Duodenal mucosa (tissue), 2 donors: ENCODE data around the gene MYO1D.

Source experiments
- H3K27ac ChIP-seq: one replicate; pipeline ENCODE4 v1.7.0; 2013; ENCODE audit warnings: low read depth, low read length
- H3K27me3 ChIP-seq, 2 donors: one replicate each; pipeline ENCODE4 v1.7.0; 2013; ENCODE audit warnings: low read length in 2 of 2, control low read depth in 1 of 2; ENCODE audit not compliant: insufficient read depth in 2 of 2, control insufficient read depth in 1 of 2
- H3K36me3 ChIP-seq, 2 donors: one replicate each; pipeline ENCODE4 v1.7.0; 2013; ENCODE audit warnings: low read length in 2 of 2, control low read depth in 1 of 2; ENCODE audit not compliant: insufficient read depth in 2 of 2, control insufficient read depth in 1 of 2
- H3K4me1 ChIP-seq, 2 donors: one replicate each; pipeline ENCODE4 v1.7.0; 2013; ENCODE audit warnings: low read length in 2 of 2, control low read depth in 1 of 2; ENCODE audit not compliant: insufficient read depth in 2 of 2, control insufficient read depth in 1 of 2
- H3K4me3 ChIP-seq, 2 donors: one replicate each; pipeline ENCODE4 v1.7.0; 2013; ENCODE audit warnings: low read length in 2 of 2, low read depth in 1 of 2
- H3K9ac ChIP-seq, 2 donors: one replicate each; pipeline ENCODE4 v1.7.0; 2013; ENCODE audit warnings: low read length in 2 of 2, low read depth in 1 of 2
- H3K9me3 ChIP-seq, 2 donors: one replicate each; pipeline ENCODE4 v1.7.0; 2013; ENCODE audit warnings: low read length in 2 of 2, control low read depth in 1 of 2; ENCODE audit not compliant: control insufficient read depth in 1 of 2

The MYO1D gene

DNA sequence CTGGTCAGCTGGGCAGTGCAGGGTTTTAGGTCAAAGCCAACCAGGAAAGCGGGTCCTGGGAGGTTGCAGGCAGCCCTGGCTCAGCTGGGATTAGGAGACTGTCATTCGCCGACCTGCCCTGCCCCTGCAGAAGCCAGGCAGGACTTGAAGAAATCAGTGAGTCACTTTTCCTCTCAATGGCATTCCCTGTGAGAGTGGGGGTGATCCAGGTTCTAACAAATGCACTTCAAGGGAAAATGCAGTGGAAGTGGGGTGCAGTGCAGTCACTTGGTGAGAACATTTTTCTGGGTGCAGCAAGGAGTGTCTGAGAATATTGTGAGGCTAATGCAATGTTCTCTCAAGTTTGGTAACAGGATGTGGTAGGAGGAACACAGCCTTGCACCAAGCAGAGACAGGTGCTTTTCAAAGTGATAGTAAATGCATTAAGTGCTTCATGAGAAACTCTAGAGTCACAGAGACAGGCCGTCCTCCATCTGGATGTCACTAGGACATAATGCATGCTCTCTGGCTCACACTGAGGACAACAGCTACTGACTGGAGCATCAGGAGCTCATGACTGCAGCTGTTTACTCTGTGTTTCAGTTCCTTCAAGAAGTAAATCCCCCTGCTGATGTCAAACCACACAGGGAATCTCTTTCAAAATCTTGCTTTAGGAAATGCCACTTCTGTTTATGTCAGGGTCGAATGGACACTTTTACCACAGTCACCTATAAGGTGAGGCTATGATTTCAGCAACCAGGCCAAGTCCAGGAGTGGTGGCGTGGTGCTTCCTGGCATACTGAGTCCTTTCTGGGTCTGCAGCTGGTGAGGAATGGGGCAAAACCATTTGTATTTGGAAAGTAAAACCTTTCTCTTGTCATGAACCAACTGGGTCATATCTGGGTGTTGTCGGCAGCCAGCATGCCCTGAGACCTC lies 373.4 kb downstream of the MYO1D start:
- no peaks in the 10 kb centered on the region for H3K9me3 ChIP-seq
- H3K36me3 ChIP-seq: no peaks in the 10 kb centered on the region
- H3K4me3 ChIP-seq: no peak overlapping the region
- peaks cover 10 to 18% of the 10 kb centered on the region in 2 donors for H3K4me1 ChIP-seq
- H3K9ac ChIP-seq: peak overlapping the region in 1 of 2 donors; percentile 39
- no peaks in the 10 kb centered on the region for H3K27me3 ChIP-seq
- peak overlapping the region; percentile 27 for H3K27ac ChIP-seq

DNA sequence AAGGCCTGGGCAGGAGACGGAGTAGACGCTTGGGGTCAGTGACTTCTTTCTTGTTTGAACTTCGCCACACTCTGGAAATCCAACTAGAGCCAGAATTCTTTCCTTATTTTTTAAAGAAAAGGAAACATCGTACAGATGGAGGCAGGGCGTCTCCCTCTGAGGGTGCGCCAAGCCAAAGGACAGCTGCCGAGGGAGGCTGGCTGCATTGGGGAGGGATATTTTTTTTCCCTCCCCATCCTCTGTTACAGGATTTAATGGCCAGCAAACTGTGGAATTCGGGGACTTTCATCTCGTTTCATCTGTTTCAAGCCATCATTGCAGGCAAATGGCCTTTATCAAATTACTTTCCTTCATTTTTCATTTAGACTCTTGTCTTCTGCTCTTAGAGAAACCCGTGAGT lies 374.2 kb downstream of the MYO1D start:
- Histone ChIP-seq H3K4me1 (peaks cover 10 to 18% of the 10 kb centered on the region in 2 donors), H3K27ac (no peak overlapping the region), H3K27me3 (no peaks in the 10 kb centered on the region), H3K4me3 (no peak overlapping the region), H3K9me3 (no peaks in the 10 kb centered on the region), H3K36me3 (no peaks in the 10 kb centered on the region), H3K9ac (no peak overlapping the region)

DNA sequence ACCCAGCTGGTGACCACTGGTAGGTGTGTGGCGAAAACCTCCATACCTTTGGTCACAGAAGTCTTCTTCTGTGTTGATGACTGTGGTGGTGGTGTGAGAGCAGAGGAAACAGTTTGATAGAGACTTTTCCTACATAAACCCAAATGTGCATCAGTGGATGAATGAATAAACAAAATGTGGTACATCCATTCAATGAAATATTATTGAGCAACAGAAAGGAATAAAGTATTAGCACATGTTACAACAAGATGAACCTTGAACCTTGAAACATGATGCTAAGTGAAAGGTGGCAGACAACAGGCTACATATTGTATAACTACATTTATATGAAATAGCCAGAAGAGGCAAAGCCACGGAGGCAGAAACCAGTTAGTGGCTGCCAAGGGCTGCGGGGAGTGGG lies 374.9 kb downstream of the MYO1D start:
- Histone ChIP-seq H3K4me1 (peaks cover 10 to 18% of the 10 kb centered on the region in 2 donors), H3K4me3 (no peak overlapping the region), H3K9me3 (no peaks in the 10 kb centered on the region), H3K27me3 (no peaks in the 10 kb centered on the region), H3K27ac (no peak overlapping the region), H3K9ac (no peak overlapping the region), H3K36me3 (no peaks in the 10 kb centered on the region)

DNA sequence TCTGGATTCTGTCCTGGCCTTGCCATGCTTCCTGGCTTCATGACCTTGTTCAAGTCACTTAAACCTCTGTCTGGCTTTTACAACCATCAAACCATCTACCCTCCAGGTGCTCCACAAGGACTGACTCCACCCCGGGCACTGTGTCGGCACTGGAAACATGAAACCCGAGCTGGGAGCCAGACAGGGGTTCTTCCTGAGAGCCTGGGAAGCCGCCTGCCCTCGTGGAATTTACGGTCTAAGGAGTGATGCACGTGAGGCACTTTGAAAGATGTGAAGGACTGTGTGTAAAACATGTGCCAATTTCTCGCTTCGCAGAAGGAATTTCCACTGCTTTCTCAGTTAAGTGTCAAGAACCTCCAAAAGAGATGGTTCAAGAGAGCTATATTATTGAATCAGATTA lies 378.5 kb downstream of the MYO1D start:
- Histone ChIP-seq H3K27ac (no peak overlapping the region), H3K9ac (no peak overlapping the region), H3K9me3 (no peaks in the 10 kb centered on the region), H3K4me1 (peaks cover 7 to 8% of the 10 kb centered on the region in 2 donors), H3K4me3 (no peak overlapping the region), H3K36me3 (peaks cover 0 to 3% of the 10 kb centered on the region in 2 donors), H3K27me3 (no peaks in the 10 kb centered on the region)

DNA sequence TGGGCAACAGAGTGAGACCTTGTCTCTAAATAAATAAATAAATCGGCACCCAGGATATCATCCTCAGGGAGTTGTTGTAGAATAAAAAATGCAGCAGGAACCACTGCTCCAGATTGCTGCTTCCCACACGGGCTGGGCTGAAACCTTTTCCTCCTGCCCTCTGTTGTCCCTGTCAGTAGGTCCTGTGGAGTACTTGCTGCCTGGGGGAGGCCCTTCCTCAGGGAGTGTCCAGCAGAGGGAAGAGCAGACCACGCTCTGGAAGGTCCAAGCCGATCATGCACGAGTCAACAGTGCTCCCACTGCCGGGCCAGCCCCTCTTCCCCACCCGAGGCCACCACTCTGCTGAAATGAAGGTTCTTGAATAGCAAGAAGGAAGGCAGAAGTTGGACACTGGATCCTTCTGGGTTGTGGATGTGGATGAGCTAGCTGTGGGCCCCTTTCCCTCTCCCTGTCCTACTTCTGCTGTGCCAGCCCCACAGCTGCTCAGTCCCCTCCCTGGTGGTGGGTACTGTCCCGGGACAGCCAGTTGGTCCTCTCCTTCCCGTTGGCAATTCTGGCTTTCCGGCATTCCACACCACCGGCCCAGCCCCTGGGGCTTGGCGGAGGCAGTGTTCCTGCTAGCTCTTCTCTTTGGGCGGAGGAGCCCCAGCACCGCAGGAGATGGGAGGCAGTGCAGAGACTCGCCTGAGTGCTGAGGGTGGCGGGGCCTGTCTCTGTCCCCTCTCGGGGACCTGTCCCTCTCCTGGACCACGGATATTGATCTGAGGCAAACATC lies 379.3 kb downstream of the MYO1D start:
- Histone ChIP-seq H3K9ac (no peak overlapping the region), H3K4me3 (no peak overlapping the region), H3K4me1 (peaks cover 0 to 8% of the 10 kb centered on the region in 2 donors), H3K27me3 (no peaks in the 10 kb centered on the region), H3K36me3 (peaks cover 0 to 9% of the 10 kb centered on the region in 2 donors), H3K9me3 (no peaks in the 10 kb centered on the region), H3K27ac (no peak overlapping the region)

DNA sequence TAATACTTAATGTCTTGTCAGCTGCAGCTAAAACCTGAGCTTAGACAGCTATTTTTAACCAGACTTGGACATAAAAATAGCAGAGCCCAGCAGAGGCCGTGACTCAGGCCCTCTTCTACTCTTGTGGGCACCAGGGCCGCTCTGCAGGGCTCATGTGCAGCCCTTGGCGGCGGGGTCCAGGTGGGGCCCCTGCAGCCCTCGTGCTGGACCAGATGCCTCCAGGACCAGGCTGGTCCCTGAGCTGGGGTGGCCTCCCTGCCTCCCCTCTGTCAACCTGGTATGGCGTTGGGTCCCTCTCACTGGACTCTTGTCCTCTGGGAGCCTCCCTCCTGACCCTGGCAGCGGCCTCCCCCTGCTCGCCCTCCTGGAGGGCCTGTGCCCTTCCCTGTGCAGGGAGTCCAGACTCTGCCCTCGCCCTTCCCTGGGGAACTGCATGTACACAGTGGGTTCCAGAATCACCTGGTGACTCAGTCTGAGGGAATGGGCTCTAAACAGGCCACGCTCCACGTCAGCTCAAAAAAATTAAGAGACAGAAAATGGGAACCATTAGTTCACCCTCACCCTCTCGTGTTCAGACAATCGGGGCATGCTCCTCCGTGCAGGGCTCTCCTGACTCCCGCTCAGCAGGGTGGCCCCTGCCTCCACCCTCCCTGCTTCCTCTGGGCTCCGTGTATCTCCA lies 380.4 kb downstream of the MYO1D start:
- H3K4me1 ChIP-seq: peaks cover 0 to 8% of the 10 kb centered on the region in 2 donors

DNA sequence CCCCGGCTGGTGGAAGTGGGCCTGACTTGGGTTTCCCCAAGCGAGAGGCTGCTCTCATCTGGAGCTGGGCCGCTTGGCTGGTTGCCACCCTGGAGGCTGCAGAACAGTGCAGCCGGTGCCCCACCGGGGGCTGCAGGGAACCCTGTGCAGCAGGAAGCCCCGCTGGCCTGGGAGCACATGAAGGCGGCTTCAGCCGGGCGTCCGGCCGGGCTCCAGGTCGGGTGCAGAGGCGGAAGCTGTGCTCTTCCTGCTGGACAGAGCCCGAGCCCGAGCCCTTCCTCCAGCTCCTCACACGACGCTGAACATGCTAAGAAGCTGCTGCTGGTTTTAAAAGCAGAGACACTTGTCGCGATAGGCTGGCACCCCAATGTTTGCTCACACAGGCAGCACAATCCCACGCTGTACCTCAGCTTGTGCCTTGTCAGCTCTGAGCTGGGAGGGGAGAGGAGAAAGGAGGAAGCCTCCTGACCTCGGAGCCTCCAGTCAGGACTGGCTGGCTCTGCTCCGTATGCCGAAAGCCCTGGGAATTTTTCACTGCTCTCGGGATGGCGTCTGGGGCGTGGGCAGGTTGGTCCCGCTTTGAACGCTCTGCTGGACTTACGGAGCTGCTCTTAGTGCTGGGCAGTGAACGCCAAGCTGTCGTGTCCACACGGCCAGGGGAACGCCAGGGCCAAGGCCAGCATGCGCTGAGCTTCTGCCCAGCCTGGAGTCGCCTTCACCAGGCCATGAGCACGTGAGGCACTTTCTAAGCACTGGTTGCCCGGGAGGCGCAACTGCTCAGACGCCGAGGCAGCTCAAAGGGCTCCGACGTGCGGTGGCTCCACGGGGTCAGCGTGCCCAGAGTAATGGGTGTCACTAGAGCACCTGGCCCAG lies 381.3 kb downstream of the MYO1D start:
- Histone ChIP-seq H3K27me3 (no peaks in the 10 kb centered on the region), H3K9me3 (no peaks in the 10 kb centered on the region), H3K27ac (no peak overlapping the region), H3K4me3 (no peak overlapping the region), H3K4me1 (peaks cover 0 to 8% of the 10 kb centered on the region in 2 donors), H3K9ac (no peak overlapping the region), H3K36me3 (peaks cover 0 to 9% of the 10 kb centered on the region in 2 donors)

More for the DNA sequence above, 380.4 kb downstream of the MYO1D start:
- no peak overlapping the region for H3K9ac ChIP-seq
- no peak overlapping the region for H3K4me3 ChIP-seq
- H3K9me3 ChIP-seq: no peaks in the 10 kb centered on the region
- no peaks in the 10 kb centered on the region for H3K27me3 ChIP-seq
- H3K36me3 ChIP-seq: peaks cover 0 to 9% of the 10 kb centered on the region in 2 donors
- H3K27ac ChIP-seq: no peak overlapping the region

DNA sequence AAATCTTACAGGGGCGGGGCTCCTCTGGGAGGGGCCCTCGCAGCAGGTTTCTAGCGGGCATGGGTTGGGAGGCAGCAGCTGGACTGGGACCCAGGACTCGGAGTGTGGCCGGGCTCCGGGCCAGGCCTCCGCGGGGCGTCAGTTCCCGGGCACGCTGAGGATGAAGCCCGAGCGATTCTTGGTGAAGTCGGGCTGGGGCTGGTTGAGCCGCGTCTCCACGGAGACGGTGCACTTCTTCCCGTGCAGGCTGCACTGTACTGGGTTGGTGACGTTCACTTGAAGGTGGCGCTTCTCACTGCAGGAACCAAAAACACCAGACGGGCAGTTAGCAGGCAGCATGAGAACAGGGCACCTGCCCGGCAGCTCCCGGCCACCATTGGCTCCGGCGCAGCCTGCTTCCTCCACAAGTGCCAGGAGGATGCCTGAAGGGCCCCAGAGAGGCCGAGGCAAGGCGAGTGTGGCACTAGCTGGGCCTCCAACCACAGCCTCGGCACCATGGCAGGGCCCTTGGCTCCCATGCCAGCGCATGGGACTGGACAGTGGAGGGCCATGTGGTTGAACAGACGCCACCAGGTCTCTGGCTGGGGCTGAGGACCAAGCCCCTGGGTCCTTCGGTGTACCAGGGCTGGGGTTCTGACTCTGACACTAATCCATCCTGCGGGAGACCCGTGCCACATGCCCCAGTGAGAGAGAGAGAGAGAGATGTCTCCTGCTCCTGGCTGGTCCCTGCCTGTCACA lies 382.1 kb downstream of the MYO1D start:
- no peak overlapping the region for H3K9ac ChIP-seq
- H3K9me3 ChIP-seq: no peaks in the 10 kb centered on the region
- no peak overlapping the region for H3K4me3 ChIP-seq
- H3K36me3 ChIP-seq: peaks cover 0 to 13% of the 10 kb centered on the region in 2 donors
- no peak overlapping the region for H3K27ac ChIP-seq
- H3K27me3 ChIP-seq: no peaks in the 10 kb centered on the region
- H3K4me1 ChIP-seq: peaks cover 0 to 8% of the 10 kb centered on the region in 2 donors

DNA sequence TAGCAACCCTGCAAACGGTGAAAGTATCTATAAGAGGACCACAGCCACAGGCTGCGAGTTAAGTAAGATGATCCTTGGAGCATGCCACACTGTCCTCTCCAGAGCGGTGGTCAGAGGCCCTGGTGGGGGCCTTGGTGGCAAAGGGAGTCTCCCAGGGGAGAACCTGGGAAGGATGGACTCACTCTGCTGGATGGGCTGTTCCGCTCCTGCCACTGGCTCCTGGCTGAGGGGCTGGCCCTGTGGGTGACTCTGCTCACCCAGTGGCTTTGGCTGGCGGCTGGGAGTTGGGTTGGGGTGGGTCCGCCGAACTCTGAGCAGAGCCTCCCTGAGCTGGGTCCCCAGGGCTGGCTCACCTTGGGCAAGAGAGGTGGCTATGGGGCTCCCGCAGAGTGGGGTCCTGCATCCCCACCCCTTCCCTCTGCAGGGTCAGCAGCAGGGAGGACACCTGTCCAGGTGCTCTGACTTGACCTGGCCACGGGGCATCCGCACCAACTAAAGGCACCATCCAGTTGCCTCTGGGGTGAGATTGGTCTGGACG lies 382.9 kb downstream of the MYO1D start:
- Histone ChIP-seq H3K4me1 (peaks cover 0 to 8% of the 10 kb centered on the region in 2 donors), H3K4me3 (no peak overlapping the region), H3K9ac (no peak overlapping the region), H3K36me3 (peaks cover 0 to 13% of the 10 kb centered on the region in 2 donors), H3K9me3 (no peaks in the 10 kb centered on the region), H3K27ac (no peak overlapping the region), H3K27me3 (no peaks in the 10 kb centered on the region)
